GM12878 (cell line): Measurements from ENCODE around the gene CPEB3. TPM values are rescaled to one million over a fixed set of nuclear protein-coding genes. Genes with fewer than 3 reads are reported as not detected.

Experiments used
- ATAC-seq: fragments of 200-7000 bp; cut with Tn5 transposase; 3 replicates; pipeline ENCODE4 v1.9.1; 2020; ENCODE audit warnings: mild to moderate bottlenecking, moderate library complexity
- BruUV-seq: library from RNA; stranded (reverse); fragments of 400-500 nt; replicated peaks from 2 replicates; lab custom pipeline; 2021; lab: Mats Ljungman, UMichigan
- CTCF ChIA-PET: fragments of 300-600 bp; sonication (Branson Sonifier 250); formaldehyde crosslinking; extraction: SDS; loops from one replicate; lab custom pipeline; 2021; ENCODE audit warnings: inconsistent platforms; lab: Yijun Ruan, JAX
- POLR2A ChIA-PET: fragments of 350-600 bp; formaldehyde crosslinking; extraction: SDS; loops from one replicate; lab custom pipeline; 2021; ENCODE audit warnings: inconsistent platforms; lab: Charles Lee
- RAD21 ChIA-PET: fragments of 300-600 bp; sonication (Branson Sonifier 250); formaldehyde crosslinking; loops from one replicate; lab custom pipeline; 2023; ENCODE audit warnings: antibody characterized with exemption; ENCODE audit not compliant: unreplicated experiment; lab: Charles Lee
- SMC1A ChIA-PET: fragments of 300-600 bp; sonication (Branson Sonifier 250); formaldehyde crosslinking; loops from one replicate; lab custom pipeline; 2023; ENCODE audit not compliant: unreplicated experiment, uncharacterized antibody; lab: Charles Lee
- DNase-seq: peaks from one replicate; pipeline ENCODE4 v3.0.0-alpha.2; 2011; ENCODE audit warnings: low read depth, low spot score
- FAIRE-seq: peaks from 3 replicates; lab custom pipeline; 2011; peaks lifted over from hg19 to GRCh38; lab: Jason Lieb, UNC
- H2AFZ ChIP-seq: 2 replicates; pipeline ENCODE4 v1.6.0; 2011; ENCODE audit warnings: low read depth, low read length, control low read depth; ENCODE audit not compliant: control insufficient read depth
- H3K27ac ChIP-seq: 2 replicates; pipeline ENCODE4 v1.5.1; 2011; ENCODE audit warnings: control low read depth; ENCODE audit not compliant: control insufficient read depth, insufficient read depth
- H3K27me3 ChIP-seq, 2 experiments: replicated peaks in 1 of 2; 2 replicates each; pipeline versions ENCODE4 v1.6.0 to v1.6.1; 2011; ENCODE audit warnings: low read length in 1 of 2; ENCODE audit not compliant: control insufficient read depth in 2 of 2, insufficient read depth in 2 of 2
- H3K36me3 ChIP-seq, 2 experiments: 2 replicates each; pipeline ENCODE4 v1.5.1; 2011; ENCODE audit warnings: low read length in 1 of 2; ENCODE audit not compliant: control insufficient read depth in 2 of 2, insufficient read depth in 2 of 2
- H3K4me1 ChIP-seq: 2 replicates; pipeline ENCODE4 v1.6.1; 2011; ENCODE audit warnings: mild to moderate bottlenecking, low read length, moderate library complexity, mixed read lengths; ENCODE audit not compliant: control insufficient read depth, insufficient read depth
- H3K4me2 ChIP-seq: 2 replicates; pipeline ENCODE4 v1.6.0; 2011; ENCODE audit warnings: control low read depth; ENCODE audit not compliant: control insufficient read depth, insufficient read depth
- H3K4me3 ChIP-seq: fragments of 200-600 bp; sonication (generic); 2 replicates; pipeline ENCODE4 v1.5.1; 2016
- H3K79me2 ChIP-seq: 2 replicates; pipeline ENCODE4 v1.6.0; 2011; ENCODE audit warnings: low read length; ENCODE audit not compliant: control insufficient read depth, insufficient read depth
- H3K9ac ChIP-seq: 2 replicates; pipeline ENCODE4 v1.8.0; 2011; ENCODE audit warnings: low read length, control low read depth, mixed read lengths; ENCODE audit not compliant: control insufficient read depth, insufficient read depth
- H3K9me3 ChIP-seq: replicated peaks from 3 replicates; pipeline ENCODE4 v1.5.1; 2011; ENCODE audit warnings: mild to moderate bottlenecking, low read length; ENCODE audit not compliant: control insufficient read depth, insufficient read depth
- H4K20me1 ChIP-seq: 2 replicates; pipeline ENCODE4 v1.6.0; 2011; ENCODE audit not compliant: control insufficient read depth, insufficient read depth
- BACH1 ChIP-seq: fragments of 450-650 bp; IDR thresholded peaks from 2 replicates; pipeline ENCODE4 v1.6.1; 2017; ENCODE audit warnings: mild to moderate bottlenecking, borderline replicate concordance
- EP300 ChIP-seq, 2 experiments: fragments of 150-350 bp in 1 of 2; IDR thresholded peaks; 2 replicates each; pipeline ENCODE4 v1.6.1; 2011 to 2012; ENCODE audit warnings: low read depth in 2 of 2, low read length in 2 of 2, borderline replicate concordance in 1 of 2, improper control_type of control experiment in 1 of 2, inconsistent platforms in 1 of 2; ENCODE audit not compliant: control insufficient read depth in 1 of 2
- FOXK2 ChIP-seq: fragments of 450-650 bp; IDR thresholded peaks from 2 replicates; pipeline ENCODE4 v1.6.1; 2017; ENCODE audit warnings: mild to moderate bottlenecking, moderate library complexity
- IRF4 ChIP-seq: IDR thresholded peaks from 2 replicates; pipeline ENCODE4 v1.6.1; 2011; ENCODE audit warnings: low read depth, low read length
- MEF2A ChIP-seq: IDR thresholded peaks from 2 replicates; pipeline ENCODE4 v1.6.1; 2011; ENCODE audit warnings: low read depth, mild to moderate bottlenecking, low read length, moderate library complexity; ENCODE audit not compliant: insufficient read depth
- MYC ChIP-seq: IDR thresholded peaks from 2 replicates; pipeline ENCODE4 v1.6.1; 2011; ENCODE audit warnings: mild to moderate bottlenecking, low read length, moderate library complexity, inconsistent platforms; ENCODE audit not compliant: insufficient read depth, insufficient replicate concordance, insufficient read length, severe bottlenecking
- POLR2AphosphoS2 ChIP-seq: IDR thresholded peaks from 2 replicates; pipeline ENCODE4 v1.6.1; 2011; ENCODE audit warnings: low read depth, mild to moderate bottlenecking, low read length, improper control_type of control experiment, moderate library complexity
- RBBP5 ChIP-seq: fragments of 200-600 bp; sonication (generic); conservative IDR thresholded peaks from 2 replicates; pipeline ENCODE4 v1.6.1; 2016
- RFX5 ChIP-seq: IDR thresholded peaks from 2 replicates; pipeline ENCODE4 v1.6.1; 2011; ENCODE audit warnings: low read depth, low read length, improper control_type of control experiment
- SREBF2 ChIP-seq: IDR thresholded peaks from 2 replicates; pipeline ENCODE4 v1.6.1; 2012; ENCODE audit warnings: mild to moderate bottlenecking, low read length
- STAT3 ChIP-seq: IDR thresholded peaks from 2 replicates; pipeline ENCODE4 v1.6.1; 2011; ENCODE audit warnings: low read depth, low read length, improper control_type of control experiment
- SUZ12 ChIP-seq: fragments of 200-600 bp; sonication (generic); IDR thresholded peaks from one replicate; pipeline ENCODE4 v1.6.1; 2018; ENCODE audit warnings: antibody characterized with exemption, mild to moderate bottlenecking; ENCODE audit not compliant: unreplicated experiment
- YY1 ChIP-seq: IDR thresholded peaks from 2 replicates; pipeline ENCODE4 v1.6.1; 2011; ENCODE audit warnings: low read depth, mild to moderate bottlenecking, low read length
- ZNF217 ChIP-seq: fragments of 450-650 bp; IDR thresholded peaks from 2 replicates; pipeline ENCODE4 v1.6.1; 2017; ENCODE audit warnings: antibody characterized with exemption, mild to moderate bottlenecking
- WGBS: methylation state at CpG from one replicate; pipeline ENCODE4 v1.1.6; 2016; ENCODE audit warnings: low lambda C conversion rate; ENCODE audit not compliant: insufficient replicate concordance, insufficient coverage; ENCODE audit errors: missing lambda C conversion rate; 5-methylcytosine and 5-hydroxymethylcytosine counted together
- in situ Hi-C: fragments of 300-500 bp; cut with MboI; formaldehyde crosslinking; loops from 9 replicates; pipeline ENCODE4 v1.14.3; 2018; ENCODE audit warnings: mixed read lengths
- intact Hi-C: fragments of 100-400 bp; cut with micrococcal nuclease; formaldehyde crosslinking; loops from one replicate; pipeline ENCODE4 v1.14.2; 2022; ENCODE audit not compliant: unreplicated experiment
- polyA plus RNA-seq, 11 experiments: library from polyadenylated mRNA; depleted of rRNA in 4 of 11; unstranded in 6 of 11; stranded (reverse) in 5 of 11; fragments of >200 nt; fragmentation: Nextera tagmentation in 4 of 11; fragmentation: Illumina TruSeq in 1 of 11; extraction: Ambion mirVana in 4 of 11; extraction: Trizol in 1 of 11; gene quantifications; 1 replicate in 1 of 11; 2 replicates in 10 of 11; pipeline versions ENCODE4 v1.2.1 to v1.2.3, GENCODE V29; 2011 to 2016; ENCODE audit warnings: inconsistent platforms in 2 of 11, missing spikeins in 2 of 11, low read depth in 1 of 11
- total RNA-seq, 4 experiments: library from RNA; depleted of rRNA in 3 of 4; stranded (reverse); fragments of >200 nt in 3 of 4; fragmentation: Illumina TruSeq in 1 of 4; extraction: Trizol in 1 of 4; gene quantifications; 2 replicates each; pipeline versions ENCODE4 v1.2.1 to v1.2.3, GENCODE V29; 2013 to 2021
- TF ChIP-seq, protein P1 (sequence below): IDR thresholded peaks from 2 replicates; pipeline ENCODE4 v1.6.1; 2012; ENCODE audit warnings: low read length, inconsistent platforms
- TF ChIP-seq, protein P2 (sequence below): IDR thresholded peaks from 2 replicates; pipeline ENCODE4 v1.6.1; 2011; ENCODE audit warnings: borderline replicate concordance, low read depth, mild to moderate bottlenecking, moderate library complexity, mixed read lengths, low read length; ENCODE audit not compliant: insufficient read depth; ENCODE audit errors: extremely low read length

Gene CPEB3
- total and polyA plus RNA-seq, 10 of the 15 experiments (the other 5 are each of a cell fraction or from before 2014, with no cell fraction given): 0.50 to 2.3 (median 1.2) TPM

DNA sequence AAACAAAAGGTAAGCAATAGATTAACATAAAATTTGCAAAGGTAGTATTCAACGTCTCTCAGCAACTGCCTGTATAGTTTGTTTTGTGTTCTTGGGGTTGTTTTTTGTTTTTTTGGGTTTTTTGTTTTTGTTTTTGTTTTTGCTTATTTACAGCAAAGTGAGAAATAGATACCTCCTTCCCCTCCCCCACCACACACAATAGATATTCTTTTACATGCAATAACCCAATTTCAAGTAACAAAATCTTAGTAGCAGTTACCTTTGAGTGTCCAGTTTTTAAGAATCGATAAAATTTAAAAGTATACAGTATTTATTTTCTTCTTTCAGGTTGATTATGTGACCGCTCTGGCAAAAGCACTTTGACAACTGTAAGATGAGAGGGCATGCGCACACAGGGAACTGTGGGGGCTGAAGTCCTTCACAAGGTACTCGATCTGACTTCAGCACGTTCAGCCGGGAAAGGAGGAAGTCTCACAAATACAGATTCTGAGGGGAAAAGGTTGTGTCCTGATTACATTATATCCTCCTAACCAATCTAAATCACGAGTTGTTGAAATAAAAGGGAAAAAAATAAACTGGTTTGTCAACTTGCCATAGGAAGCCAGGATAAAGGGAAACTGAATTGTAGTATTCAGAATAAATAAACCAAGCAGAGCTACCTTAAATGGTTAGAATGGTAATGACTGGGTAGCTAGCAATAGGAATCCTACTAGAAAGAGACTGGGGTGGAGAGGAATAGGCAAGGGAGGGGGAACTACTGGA lies 47.8 kb downstream of the CPEB3 start (continued):
- TF ChIP-seq ZNF217 (no peak), YY1 (no peak), BACH1 (no peak), POLR2AphosphoS2 (no peak)

DNA sequence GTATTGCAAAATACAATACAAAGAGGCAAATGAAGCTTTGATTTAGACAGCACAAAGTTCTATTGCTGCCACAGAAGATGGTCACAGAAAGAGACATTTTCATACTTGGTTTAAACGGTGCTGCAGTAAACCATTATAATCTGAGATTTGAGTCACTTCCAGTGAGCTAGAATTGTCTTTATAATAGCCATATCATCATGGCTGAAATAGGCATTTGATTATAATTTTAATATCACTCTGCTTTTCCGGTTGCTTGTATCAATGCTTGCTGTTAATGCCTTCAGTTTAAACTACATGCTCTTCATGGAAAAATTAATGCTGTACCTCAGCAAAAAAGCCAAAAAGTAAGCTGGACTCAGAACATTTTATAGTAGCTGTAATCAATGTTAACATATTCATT lies 48.5 kb downstream of the CPEB3 start:
- H4K20me1 ChIP-seq: 0 out of 2 replicates have a peak, but pooled peaks cover 3% of the 10 kb centered on the region
- no peak overlapping the region for H3K4me2 ChIP-seq
- no peak overlapping the region for H3K4me3 ChIP-seq
- FAIRE-seq (no peak), DNase-seq (no peak), ATAC-seq (no peak)
- no peak overlapping the region for H2AFZ ChIP-seq
- intact Hi-C loops: no loop called here
- peaks cover 0 to 2% of the 10 kb centered on the region in 2 experiments; a peak in 1 of 4 replicates for H3K36me3 ChIP-seq
- H3K79me2 ChIP-seq: peaks cover 4% of the 10 kb centered on the region
- ChIA-PET RAD21 (interaction anchor here (1.1 to 4.4 kb wide), 3 partner anchors 48 to 141 kb away, joined by 3 to 21 read pairs (median 7); partner anchors contain the start of genes CPEB3 and MARCHF5), POLR2A (no interaction called here), CTCF (interaction anchor here (0.6 to 2.5 kb wide), 3 partner anchors 25 to 49 kb away, joined by 3 to 10 read pairs (median 7); partner anchors contain the start of genes CPEB3 and MARCHF5), SMC1A (interaction anchor here (0.6 to 4.9 kb wide), 10 partner anchors 11 to 154 kb away, joined by 3 to 31 read pairs (median 4); partner anchors contain the start of genes CPEB3 and MARCHF5)
- 15% methylated on average over 2 of the region's 2 CpGs for WGBS
- H3K27me3 ChIP-seq: no peaks in the 10 kb centered on the region; a peak in 1 of 4 replicates
- BruUV-seq: no TSS peak
- H3K9me3 ChIP-seq: no peaks in the 10 kb centered on the region
- no peak overlapping the region for H3K9ac ChIP-seq
- peaks cover 15% of the 10 kb centered on the region for H3K4me1 ChIP-seq
- H3K27ac ChIP-seq: no peak overlapping the region
- in situ Hi-C loops: no loop called here
- no peak for TF ChIP-seq MYC
- no peak for TF ChIP-seq STAT3
- TF ChIP-seq SUZ12: no peak
- TF ChIP-seq, protein P1, sequence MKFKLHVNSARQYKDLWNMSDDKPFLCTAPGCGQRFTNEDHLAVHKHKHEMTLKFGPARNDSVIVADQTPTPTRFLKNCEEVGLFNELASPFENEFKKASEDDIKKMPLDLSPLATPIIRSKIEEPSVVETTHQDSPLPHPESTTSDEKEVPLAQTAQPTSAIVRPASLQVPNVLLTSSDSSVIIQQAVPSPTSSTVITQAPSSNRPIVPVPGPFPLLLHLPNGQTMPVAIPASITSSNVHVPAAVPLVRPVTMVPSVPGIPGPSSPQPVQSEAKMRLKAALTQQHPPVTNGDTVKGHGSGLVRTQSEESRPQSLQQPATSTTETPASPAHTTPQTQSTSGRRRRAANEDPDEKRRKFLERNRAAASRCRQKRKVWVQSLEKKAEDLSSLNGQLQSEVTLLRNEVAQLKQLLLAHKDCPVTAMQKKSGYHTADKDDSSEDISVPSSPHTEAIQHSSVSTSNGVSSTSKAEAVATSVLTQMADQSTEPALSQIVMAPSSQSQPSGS: no peak
- TF ChIP-seq IRF4: no peak
- no peak for TF ChIP-seq FOXK2
- TF ChIP-seq RFX5: no peak
- no peak for TF ChIP-seq SREBF2
- TF ChIP-seq MEF2A: no peak
- TF ChIP-seq RBBP5: no peak
- TF ChIP-seq, protein P2, sequence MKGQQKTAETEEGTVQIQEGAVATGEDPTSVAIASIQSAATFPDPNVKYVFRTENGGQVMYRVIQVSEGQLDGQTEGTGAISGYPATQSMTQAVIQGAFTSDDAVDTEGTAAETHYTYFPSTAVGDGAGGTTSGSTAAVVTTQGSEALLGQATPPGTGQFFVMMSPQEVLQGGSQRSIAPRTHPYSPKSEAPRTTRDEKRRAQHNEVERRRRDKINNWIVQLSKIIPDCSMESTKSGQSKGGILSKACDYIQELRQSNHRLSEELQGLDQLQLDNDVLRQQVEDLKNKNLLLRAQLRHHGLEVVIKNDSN: no peak
- no peak for TF ChIP-seq EP300 (IDR thresholded peaks at IDR 0.05; ENCODE audit: borderline replicate concordance in 1 of 2, control insufficient read depth in 1 of 2, low read depth in 2 of 2, low read length in 2 of 2)
